HCT116 (cell line): ENCODE data around the gene ASAP2.

Experiments
- ATF3 ChIP-seq: IDR thresholded peaks from 2 replicates; pipeline ENCODE4 v1.6.1; 2012
- CBX3 ChIP-seq: IDR thresholded peaks from 2 replicates; pipeline ENCODE4 v1.6.1; 2012; ENCODE audit warnings: low read depth
- CEBPB ChIP-seq: IDR thresholded peaks from 2 replicates; pipeline ENCODE4 v1.6.1; 2012; ENCODE audit warnings: low read depth
- CTCF ChIP-seq, 3 experiments: fragments of 200-600 bp in 1 of 3; sonication (generic) in 1 of 3; IDR thresholded peaks in 2 of 3; conservative IDR thresholded peaks in 1 of 3; 2 replicates each; pipeline ENCODE4 v1.5.1; 2012 to 2017; ENCODE audit warnings: low read depth in 2 of 3, low read length in 2 of 3, antibody characterized with exemption in 1 of 3, borderline replicate concordance in 1 of 3, control low read depth in 1 of 3, mild to moderate bottlenecking in 1 of 3, mixed read lengths in 1 of 3, mixed run types in 1 of 3, moderate library complexity in 1 of 3; ENCODE audit not compliant: insufficient read depth in 1 of 3
- EGR1 ChIP-seq: IDR thresholded peaks from 2 replicates; pipeline ENCODE4 v1.6.1; 2012; ENCODE audit warnings: low read depth
- EZH2 ChIP-seq: fragments of 200-600 bp; sonication (generic); IDR thresholded peaks from 2 replicates; pipeline ENCODE4 v1.6.1; 2017; ENCODE audit warnings: antibody characterized with exemption, mixed run types
- EZH2phosphoT487 ChIP-seq: fragments of 200-600 bp; IDR thresholded peaks from 2 replicates; pipeline ENCODE4 v1.6.1; 2018; ENCODE audit warnings: antibody characterized with exemption, borderline replicate concordance
- MAX ChIP-seq: IDR thresholded peaks from 2 replicates; pipeline ENCODE4 v1.6.1; 2012
- POLR2A ChIP-seq: IDR thresholded peaks from 2 replicates; pipeline ENCODE4 v1.7.0; 2011; ENCODE audit warnings: borderline replicate concordance; ENCODE audit not compliant: insufficient read depth, insufficient read length; ENCODE audit errors: extremely low read depth
- POLR2AphosphoS5 ChIP-seq: IDR thresholded peaks from 2 replicates; pipeline ENCODE4 v1.6.1; 2011; ENCODE audit warnings: mild to moderate bottlenecking, low read depth, low read length, moderate library complexity
- REST ChIP-seq: IDR thresholded peaks from 2 replicates; pipeline ENCODE4 v1.6.1; 2012; ENCODE audit warnings: low read depth
- SIN3A ChIP-seq: IDR thresholded peaks from 2 replicates; pipeline ENCODE4 v1.6.1; 2012; ENCODE audit warnings: low read depth
- SP1 ChIP-seq: IDR thresholded peaks from 2 replicates; pipeline ENCODE4 v1.6.1; 2012; ENCODE audit warnings: low read depth

- TF ChIP-seq SP1 (no peak), EZH2 (no peak), CTCF (IDR thresholded peaks at IDR 0.05 in 2 of 3, conservative IDR thresholded peaks at IDR 0.05 in 1 of 3; ENCODE audit: borderline replicate concordance in 1 of 3, insufficient read depth in 1 of 3, low read depth in 2 of 3, low read length in 2 of 3) (no peak), POLR2A (no peak), EZH2phosphoT487 (no peak), REST (no peak), POLR2AphosphoS5 (no peak), CEBPB (no peak), SIN3A (no peak), CBX3 (no peak), ATF3 (no peak), EGR1 (no peak), MAX (no peak)
Observed at GRCh38 chr2:9158786-9159779, 47.5 kb upstream of the ASAP2 start.
